Measurements from ENCODE around the gene LMF1.

Gene LMF1

GRCh38 chr16:990516-991291 is 19.9 kb upstream of the LMF1 start:
- H3K4me3 ChIP-seq (ENCODE audit: low read length) = no peak overlapping the region
- H3K36me3 ChIP-seq (ENCODE audit: control insufficient read depth, low read length) = no peaks in the 10 kb centered on the region
- no peak overlapping the region for H3K4me2 ChIP-seq (ENCODE audit: low read length)
- H3K27ac ChIP-seq (ENCODE audit: low read depth, low read length) = no peak overlapping the region
- TF ChIP-seq EZH2phosphoT487 (IDR thresholded peaks at IDR 0.05; ENCODE audit: borderline replicate concordance, low read length) (no peak), CTCF (IDR thresholded peaks at IDR 0.05; ENCODE audit: low read depth, low read length, poor library complexity, severe bottlenecking) (no peak)
- no peaks in the 10 kb centered on the region for H4K20me1 ChIP-seq (ENCODE audit: control insufficient read depth, insufficient read depth, low read depth, low read length)
- H3K9me3 ChIP-seq (ENCODE audit: control insufficient read depth, insufficient read depth, low read length) = no peaks in the 10 kb centered on the region
- no peaks in the 10 kb centered on the region for H3K4me1 ChIP-seq (ENCODE audit: control insufficient read depth, low read length)
- H3K79me2 ChIP-seq (ENCODE audit: control insufficient read depth, low read length) = no peaks in the 10 kb centered on the region
- no peaks in the 10 kb centered on the region for H3K9me2 ChIP-seq (replicated peaks; ENCODE audit: control insufficient read depth, low read length)
- no peaks in the 10 kb centered on the region for H3F3A ChIP-seq (ENCODE audit: control insufficient read depth, insufficient read depth)
- H3K27me3 ChIP-seq (ENCODE audit: control insufficient read depth, low read length) = 0 out of 2 replicates have a peak, but pooled peaks cover 1% of the 10 kb centered on the region

GRCh38 chr16:989354-989814 is 18.6 kb upstream of the LMF1 start:
- Histone ChIP-seq H3K9me2 (replicated peaks; ENCODE audit: control insufficient read depth, low read length) (no peaks in the 10 kb centered on the region), H3K4me1 (ENCODE audit: control insufficient read depth, low read length) (no peaks in the 10 kb centered on the region), H3K27me3 (ENCODE audit: control insufficient read depth, low read length) (no peaks in the 10 kb centered on the region), H3K27ac (ENCODE audit: low read depth, low read length) (no peak overlapping the region), H3K4me3 (ENCODE audit: low read length) (no peak overlapping the region), H3K9me3 (ENCODE audit: control insufficient read depth, insufficient read depth, low read length) (no peaks in the 10 kb centered on the region), H3F3A (ENCODE audit: control insufficient read depth, insufficient read depth) (no peaks in the 10 kb centered on the region), H3K36me3 (ENCODE audit: control insufficient read depth, low read length) (no peaks in the 10 kb centered on the region), H3K4me2 (ENCODE audit: low read length) (no peak overlapping the region), H3K79me2 (ENCODE audit: control insufficient read depth, low read length) (no peaks in the 10 kb centered on the region), H4K20me1 (ENCODE audit: control insufficient read depth, insufficient read depth, low read depth, low read length) (no peaks in the 10 kb centered on the region)
- TF ChIP-seq EZH2phosphoT487 (IDR thresholded peaks at IDR 0.05; ENCODE audit: borderline replicate concordance, low read length) = no peak
- no peak for TF ChIP-seq CTCF (IDR thresholded peaks at IDR 0.05; ENCODE audit: low read depth, low read length, poor library complexity, severe bottlenecking)

- Histone ChIP-seq H3K4me2 (ENCODE audit: low read length) (no peak overlapping the region), H3K4me3 (ENCODE audit: low read length) (no peak overlapping the region), H3F3A (ENCODE audit: control insufficient read depth, insufficient read depth) (no peaks in the 10 kb centered on the region), H3K79me2 (ENCODE audit: control insufficient read depth, low read length) (no peaks in the 10 kb centered on the region), H3K27me3 (ENCODE audit: control insufficient read depth, low read length) (no peaks in the 10 kb centered on the region), H4K20me1 (ENCODE audit: control insufficient read depth, insufficient read depth, low read depth, low read length) (no peaks in the 10 kb centered on the region), H3K9me3 (ENCODE audit: control insufficient read depth, insufficient read depth, low read length) (no peaks in the 10 kb centered on the region), H3K36me3 (ENCODE audit: control insufficient read depth, low read length) (no peaks in the 10 kb centered on the region), H3K4me1 (ENCODE audit: control insufficient read depth, low read length) (no peaks in the 10 kb centered on the region), H3K9me2 (replicated peaks; ENCODE audit: control insufficient read depth, low read length) (no peaks in the 10 kb centered on the region), H3K27ac (ENCODE audit: low read depth, low read length) (no peak overlapping the region)
- TF ChIP-seq EZH2phosphoT487 (IDR thresholded peaks at IDR 0.05; ENCODE audit: borderline replicate concordance, low read length) (no peak), CTCF (IDR thresholded peaks at IDR 0.05; ENCODE audit: low read depth, low read length, poor library complexity, severe bottlenecking) (no peak)
These were observed 17.9 kb upstream of the LMF1 start for GRCh38 chr16:988471-989353.

Data from DOHH2 (cell line).